Astrocyte of the cerebellum (primary cell): ENCODE results near the gene PKP4.

Experiments
- DNase-seq: peaks from one replicate; pipeline ENCODE4 v3.0.0-alpha.2; 2011; ENCODE audit warnings: low read depth
- H3K4me3 ChIP-seq: 2 replicates; pipeline ENCODE4 v1.5.1; 2011; ENCODE audit warnings: mild to moderate bottlenecking, low read depth, low read length, moderate library complexity
- CTCF ChIP-seq: IDR thresholded peaks from 2 replicates; pipeline ENCODE4 v1.5.1; 2012; ENCODE audit warnings: low read length, low read depth, moderate library complexity, mild to moderate bottlenecking; ENCODE audit errors: missing control alignments
- in situ Hi-C: cut with HindIII; loops from 2 replicates; pipeline ENCODE4 v1.10.0; 2017; ENCODE audit warnings: low sequenced_read_pairs

The PKP4 gene

GRCh38 chr2:158602027-158602426, 145.3 kb downstream of the PKP4 start:
- in situ Hi-C loops: no loop called here

DNA sequence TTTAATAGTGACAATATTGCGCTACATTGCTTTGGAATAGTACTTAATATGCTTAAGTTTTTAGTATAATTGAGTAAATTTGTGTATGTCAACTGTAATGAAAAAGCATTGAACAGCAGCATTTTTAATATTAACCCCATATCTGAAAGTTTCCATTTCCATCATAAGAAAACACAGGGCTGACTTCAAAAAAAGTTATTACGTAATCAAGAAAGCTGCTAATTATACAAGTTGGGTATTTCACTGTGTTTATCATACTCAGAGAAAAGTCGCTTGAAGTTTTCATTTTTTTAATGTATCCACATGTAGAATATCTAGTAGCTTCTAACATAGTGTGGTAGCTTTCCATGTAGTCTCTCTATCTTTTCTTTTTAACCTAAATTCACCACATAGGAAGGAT, 146.5 kb downstream of the PKP4 start:
- in situ Hi-C loops: no loop called here
- no peak for DNase-seq
- H3K4me3 ChIP-seq: no peak overlapping the region
- no peak for TF ChIP-seq CTCF

More at GRCh38 chr2:158602027-158602426, 145.3 kb downstream of the PKP4 start:
- H3K4me3 ChIP-seq: no peak overlapping the region
- no peak for TF ChIP-seq CTCF
- DNase-seq: no peak

DNA sequence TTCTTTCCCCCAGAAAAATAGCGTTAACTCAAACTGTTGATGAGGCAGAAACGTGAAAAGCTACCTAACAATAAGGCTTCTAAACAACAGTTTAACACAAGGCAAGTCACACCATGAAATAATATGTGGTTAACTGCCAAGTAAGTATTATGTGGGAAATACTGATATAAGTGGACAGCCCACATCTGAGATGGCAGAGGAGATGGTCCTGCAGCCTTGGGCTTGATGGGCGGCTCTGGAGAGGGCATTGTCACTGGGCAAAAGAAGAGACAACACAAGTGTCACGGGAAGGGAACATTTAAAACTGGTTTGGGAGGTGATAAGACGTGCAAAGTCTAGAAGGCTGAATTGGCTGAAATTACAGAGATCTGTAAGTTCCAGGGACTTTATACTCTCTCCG, 147.2 kb downstream of the PKP4 start:
- no peak for TF ChIP-seq CTCF
- H3K4me3 ChIP-seq: no peak overlapping the region
- in situ Hi-C loops: no loop called here
- no peak for DNase-seq

- no peak for DNase-seq
- in situ Hi-C loops: no loop called here
- H3K4me3 ChIP-seq: no peak overlapping the region
- TF ChIP-seq CTCF: no peak
Observed at GRCh38 chr2:158610059-158610458, 153.3 kb downstream of the PKP4 start.

DNA sequence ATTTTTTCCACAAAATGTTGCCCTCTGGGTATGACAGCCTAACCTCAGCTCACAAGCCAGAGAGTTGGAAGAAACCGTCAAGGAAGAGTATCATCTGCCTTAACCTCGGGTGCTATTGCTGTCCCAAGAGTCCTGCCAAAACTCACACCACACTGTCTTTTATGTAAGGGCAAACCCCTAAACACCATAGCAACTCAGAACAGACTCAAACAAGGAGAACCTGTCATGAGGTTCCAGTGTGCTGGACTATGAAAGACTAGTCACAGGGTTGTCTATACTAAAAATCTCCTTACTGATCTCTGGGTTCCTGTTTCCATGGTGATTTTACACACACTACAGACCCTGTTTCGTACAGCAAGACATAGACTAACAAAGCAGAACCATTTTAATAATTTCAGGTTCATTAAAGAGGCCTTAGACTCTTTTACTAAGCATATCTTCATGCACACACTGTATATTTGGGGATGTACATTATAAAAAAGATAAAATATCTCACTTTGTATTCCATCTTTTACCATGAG, 159.8 kb downstream of the PKP4 start:
- no peak overlapping the region for H3K4me3 ChIP-seq
- in situ Hi-C loops: no loop called here
- no peak for TF ChIP-seq CTCF
- DNase-seq: no peak

DNA sequence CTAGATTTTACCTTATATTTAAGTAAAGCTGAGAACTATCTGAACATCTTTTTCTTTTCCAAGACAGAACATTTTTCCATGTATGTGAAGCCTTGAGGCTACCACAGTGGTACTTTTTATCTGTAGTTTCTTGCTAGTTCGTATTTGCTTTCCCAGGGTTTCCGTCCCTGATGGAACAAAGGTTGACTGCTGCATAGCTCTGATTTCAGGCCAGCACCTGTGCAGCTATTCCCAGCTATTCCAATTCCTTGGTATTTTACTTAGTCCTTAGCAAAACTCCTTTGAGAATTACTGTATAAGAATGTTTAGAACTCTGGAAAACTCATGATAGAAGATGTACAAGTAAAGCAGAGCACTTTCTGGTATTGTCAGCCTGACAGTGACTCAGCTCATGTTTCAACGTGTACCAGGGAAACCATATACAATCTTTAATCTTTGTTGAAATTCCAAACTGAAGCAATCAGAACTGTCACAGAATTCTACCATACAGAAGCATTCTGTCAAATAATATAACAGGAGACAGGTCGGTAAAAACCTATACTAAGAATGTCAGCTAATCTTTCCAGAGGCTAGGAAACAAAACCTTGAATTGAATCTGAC, 162.2 kb downstream of the PKP4 start:
- H3K4me3 ChIP-seq: no peak overlapping the region
- DNase-seq: no peak
- in situ Hi-C loops: no loop called here
- TF ChIP-seq CTCF: no peak
